SJSA1 (cell line): ENCODE results near the gene PCMT1. TPM values are rescaled to one million over a fixed set of nuclear protein-coding genes. Genes with fewer than 3 reads are reported as not detected.

ENCODE experiments used
- DNase-seq, 2 experiments: peaks; one replicate each; pipeline ENCODE4 v3.0.0-alpha.2; 2015 to 2020; ENCODE audit warnings: low spot score in 2 of 2, low read depth in 1 of 2
- H3K27ac ChIP-seq: fragments of 250-450 bp; sonication (Bioruptor Pico); 2 replicates; pipeline ENCODE4 v1.5.1; 2020; ENCODE audit warnings: mild to moderate bottlenecking, moderate library complexity
- H3K27me3 ChIP-seq: fragments of 250-450 bp; sonication (Bioruptor Pico); replicated peaks from 2 replicates; pipeline ENCODE4 v1.5.1; 2020; ENCODE audit warnings: mild to moderate bottlenecking, moderate library complexity
- H3K36me3 ChIP-seq: fragments of 250-450 bp; sonication (Bioruptor Pico); 2 replicates; pipeline ENCODE4 v1.5.1; 2020; ENCODE audit warnings: mild to moderate bottlenecking
- H3K4me1 ChIP-seq: fragments of 250-450 bp; sonication (Bioruptor Pico); replicated peaks from 2 replicates; pipeline ENCODE4 v1.6.1; 2021; ENCODE audit warnings: mild to moderate bottlenecking
- H3K4me3 ChIP-seq: fragments of 250-450 bp; sonication (Bioruptor Pico); 2 replicates; pipeline ENCODE4 v1.5.1; 2020; ENCODE audit warnings: mild to moderate bottlenecking
- H3K9me3 ChIP-seq: fragments of 250-450 bp; sonication (Bioruptor Pico); replicated peaks from 2 replicates; pipeline ENCODE4 v1.5.1; 2020; ENCODE audit warnings: mild to moderate bottlenecking
- total RNA-seq: library from RNA; depleted of rRNA; stranded (reverse); fragments of >200 nt; shearing (Covaris generic); gene quantifications from 2 replicates; pipeline ENCODE4 v1.2.3, GENCODE V29; 2014; rRNA removed

PCMT1 gene
- total RNA-seq, 1 experiment from 2014 or later: 199 TPM

DNA sequence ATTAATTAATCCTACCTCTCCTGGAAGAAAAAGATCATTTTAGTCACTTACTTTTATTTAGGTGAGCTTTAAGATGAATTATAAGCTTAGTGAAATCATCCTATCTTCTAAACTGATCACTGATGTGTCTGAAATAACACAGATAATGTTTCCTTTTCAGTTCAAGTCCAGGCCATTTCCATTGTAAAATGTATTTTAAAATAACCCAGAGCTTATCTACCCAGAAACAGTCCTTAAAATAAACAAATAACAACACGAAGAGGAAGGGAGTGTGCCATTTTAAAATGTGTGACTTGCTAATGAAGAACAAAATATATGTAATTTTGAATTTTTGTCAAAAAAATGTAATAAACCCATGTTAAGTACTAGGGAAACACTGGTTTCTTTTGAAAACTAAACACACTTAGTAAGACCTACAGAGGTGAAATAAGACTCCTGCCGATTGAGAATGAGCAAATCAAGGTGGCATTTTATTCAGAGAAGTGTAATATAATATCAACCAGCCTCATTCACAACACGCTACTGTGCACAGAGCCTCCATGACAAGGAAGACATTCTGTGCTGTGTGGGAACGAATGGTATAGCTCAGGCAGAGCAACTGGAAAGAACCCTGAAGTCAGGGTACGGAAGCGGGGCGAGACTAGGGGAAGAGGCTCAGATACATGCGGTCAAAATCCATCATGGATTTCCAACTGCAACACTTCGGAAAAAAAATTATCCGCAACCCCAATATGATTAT is 106.9 kb downstream of the PCMT1 start:
- H3K27ac ChIP-seq: peak overlapping the region; percentile 98
- H3K4me1 ChIP-seq: peaks cover 91% of the 10 kb centered on the region
- no peaks in the 10 kb centered on the region for H3K9me3 ChIP-seq
- peak in 1 of 2 experiments; percentile 34 for DNase-seq
- H3K36me3 ChIP-seq: peaks cover 18% of the 10 kb centered on the region
- H3K4me3 ChIP-seq: peak overlapping the region; percentile 28
- H3K27me3 ChIP-seq: no peaks in the 10 kb centered on the region

DNA sequence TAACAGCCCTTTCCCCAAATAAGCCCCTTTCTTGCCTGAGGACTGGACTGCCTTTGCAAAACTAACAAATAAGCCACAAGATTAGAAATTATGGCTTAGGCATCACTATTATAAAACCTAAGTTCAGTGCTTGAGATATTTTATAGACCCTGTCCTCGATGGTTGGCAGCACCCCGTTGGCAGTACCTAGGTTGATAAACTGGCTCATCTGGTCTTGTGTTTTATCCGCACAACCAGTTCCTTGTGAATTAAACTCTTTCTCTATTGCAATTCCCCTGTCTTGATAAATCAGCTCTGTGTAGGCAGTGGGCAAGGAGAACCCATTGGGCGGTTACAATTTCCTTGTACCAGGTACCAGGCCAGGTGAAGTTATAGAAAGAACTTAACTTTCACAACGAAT is 108.0 kb downstream of the PCMT1 start:
- no peak for DNase-seq
- Histone ChIP-seq H3K36me3 (peaks cover 10% of the 10 kb centered on the region; the same call in 1 of the 2 replicates), H3K4me3 (no peak overlapping the region), H3K27me3 (no peaks in the 10 kb centered on the region), H3K9me3 (no peaks in the 10 kb centered on the region), H3K27ac (peak overlapping the region; percentile 98), H3K4me1 (peaks cover 86% of the 10 kb centered on the region)

DNA sequence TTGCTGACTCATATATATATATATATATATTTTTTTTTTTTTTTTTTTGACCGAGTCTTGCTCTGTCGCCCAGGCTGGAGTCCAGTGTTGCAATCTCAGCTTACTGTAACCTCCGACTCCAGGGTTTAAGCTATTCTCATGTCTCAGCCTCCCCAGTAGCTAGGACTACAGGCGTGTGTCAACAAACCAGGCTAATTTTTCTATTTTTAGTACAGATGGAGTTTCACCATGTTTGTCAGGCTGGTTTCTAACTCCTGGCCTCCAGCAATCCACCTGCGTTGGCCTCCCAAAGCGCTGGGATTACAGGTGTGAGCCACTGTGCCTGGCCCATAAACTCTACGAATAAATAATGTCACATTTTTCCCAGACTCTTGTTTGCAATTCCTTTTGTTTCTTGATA is 109.8 kb downstream of the PCMT1 start:
- H3K27ac ChIP-seq: peak overlapping the region; percentile 88
- H3K27me3 ChIP-seq: no peaks in the 10 kb centered on the region
- peak in 1 of 2 experiments; percentile 44 for DNase-seq
- H3K4me1 ChIP-seq: peaks cover 80% of the 10 kb centered on the region
- H3K9me3 ChIP-seq: peaks cover 5% of the 10 kb centered on the region; the same call in 1 of the 2 replicates
- H3K4me3 ChIP-seq: no peak overlapping the region
- peaks cover 18% of the 10 kb centered on the region for H3K36me3 ChIP-seq

DNA sequence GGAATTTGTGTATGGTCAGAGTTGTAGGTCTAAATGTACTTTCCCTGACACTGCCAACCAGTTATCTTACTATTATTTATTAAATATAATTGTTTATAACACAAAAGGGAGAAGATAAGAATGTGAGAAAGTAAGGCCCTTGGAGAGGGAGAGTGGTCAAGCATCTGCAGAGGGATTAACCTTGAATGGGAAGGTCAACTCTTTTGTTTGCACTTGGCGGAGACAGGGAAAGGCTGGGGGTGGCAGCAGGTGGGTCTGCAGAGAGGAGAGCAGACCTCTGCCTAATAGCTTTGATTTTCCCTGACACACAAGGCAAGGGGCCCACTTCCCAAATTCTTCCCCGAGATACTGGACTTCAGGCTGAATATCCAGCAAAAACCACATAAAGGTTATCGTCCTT is 110.4 kb downstream of the PCMT1 start:
- Histone ChIP-seq H3K36me3 (peaks cover 18% of the 10 kb centered on the region), H3K27me3 (no peaks in the 10 kb centered on the region), H3K4me1 (peaks cover 80% of the 10 kb centered on the region), H3K9me3 (peaks cover 5% of the 10 kb centered on the region; the same call in 1 of the 2 replicates), H3K27ac (peak overlapping the region; percentile 88), H3K4me3 (no peak overlapping the region)
- DNase-seq: no peak

DNA sequence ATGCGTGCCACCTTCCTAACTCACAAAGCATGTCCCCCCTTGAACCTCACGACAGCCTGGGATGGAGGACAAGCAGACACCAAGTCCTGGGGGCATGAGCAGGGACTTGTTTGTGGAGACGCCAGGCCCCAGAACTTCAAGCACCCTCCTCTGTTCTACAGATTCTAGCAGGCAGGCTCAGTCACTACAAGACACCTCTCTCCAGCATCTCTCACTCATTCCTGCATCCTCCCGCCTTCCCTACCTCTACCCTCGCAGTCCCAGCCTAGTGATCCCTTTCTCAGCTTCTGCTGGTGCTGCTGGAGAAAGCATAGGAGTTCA is 110.9 kb downstream of the PCMT1 start:
- DNase-seq: no peak
- Histone ChIP-seq H3K36me3 (peaks cover 18% of the 10 kb centered on the region), H3K27me3 (no peaks in the 10 kb centered on the region), H3K27ac (peak overlapping the region; percentile 88), H3K4me3 (no peak overlapping the region), H3K9me3 (peaks cover 5% of the 10 kb centered on the region; the same call in 1 of the 2 replicates), H3K4me1 (peaks cover 80% of the 10 kb centered on the region)

Other genes starting within 250 kb of the PCMT1 start
- gene PPIL4, start 203.7 kb upstream of the PCMT1 start, total RNA-seq: 37.0 and 43.9 TPM in 2 replicates
- 52.4 and 56.4 TPM in 2 replicates for gene GINM1, start 183.4 kb upstream of the PCMT1 start, total RNA-seq
- gene KATNA1, start 101.0 kb upstream of the PCMT1 start, total RNA-seq: 32.6 and 38.2 TPM in 2 replicates
- 20.9 and 23.8 TPM in 2 replicates for gene LATS1, start 31.6 kb upstream of the PCMT1 start, total RNA-seq
- gene NUP43, start 3.2 kb upstream of the PCMT1 start, total RNA-seq: 50.8 and 70.9 TPM in 2 replicates
- 55.7 and 143 TPM in 2 replicates for gene LRP11, start 114.6 kb downstream of the PCMT1 start, total RNA-seq
- 0.28 TPM in 1 of 2 replicates, not detected in the other for gene RAET1E, start 148.4 kb downstream of the PCMT1 start, total RNA-seq
- 0.16 and 0.68 TPM in 2 replicates for gene RAET1G, start 173.4 kb downstream of the PCMT1 start, total RNA-seq
- gene ULBP2, start 192.3 kb downstream of the PCMT1 start, total RNA-seq: 12.2 and 19.7 TPM in 2 replicates
- gene ULBP1, start 214.2 kb downstream of the PCMT1 start, total RNA-seq: 0.03 TPM in 1 of 2 replicates, not detected in the other